ENCODE results near the gene NID2.
A peak's percentile ranks its signal among the peaks of the same experiment; 100 is the strongest.

NID2 gene

DNA sequence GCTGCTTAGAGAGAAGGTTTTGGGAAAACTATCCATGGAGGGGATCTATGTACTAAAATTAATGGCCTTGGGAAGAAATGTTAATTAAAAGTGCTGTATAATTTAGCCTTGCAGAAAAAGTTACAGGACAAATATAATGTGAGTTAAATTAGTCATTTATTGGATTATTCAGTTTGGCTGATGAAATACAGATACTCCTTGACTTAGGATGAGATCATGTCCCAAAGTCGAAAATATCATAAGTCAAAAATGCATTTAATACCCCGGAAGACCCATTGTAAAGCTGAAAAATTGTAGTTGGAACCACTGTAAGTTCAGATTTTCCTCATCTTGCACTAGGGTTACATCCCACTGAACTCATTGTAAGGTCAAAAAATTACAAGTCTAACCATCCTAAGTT lies 69.8 kb downstream of the NID2 start:
- DNase-seq: no peak

DNA sequence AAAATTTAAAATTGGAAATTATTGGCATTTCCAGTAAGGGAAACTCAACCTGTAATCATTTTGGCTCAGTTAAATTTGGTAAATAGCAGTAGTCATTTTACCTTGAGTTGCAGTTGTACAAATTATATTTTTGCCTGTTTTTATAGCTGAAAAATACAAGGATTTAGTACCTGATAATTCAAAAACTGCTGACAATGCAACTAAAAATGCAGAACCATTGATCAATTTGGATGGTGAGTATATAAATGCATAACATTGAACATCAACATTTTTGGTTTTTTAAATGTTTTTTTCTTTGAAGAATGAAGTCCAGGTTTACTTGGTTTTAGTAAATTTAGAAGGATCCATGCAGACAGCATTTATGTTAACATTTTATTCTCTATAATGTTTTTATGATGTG lies 70.5 kb downstream of the NID2 start:
- DNase-seq: no peak

DNA sequence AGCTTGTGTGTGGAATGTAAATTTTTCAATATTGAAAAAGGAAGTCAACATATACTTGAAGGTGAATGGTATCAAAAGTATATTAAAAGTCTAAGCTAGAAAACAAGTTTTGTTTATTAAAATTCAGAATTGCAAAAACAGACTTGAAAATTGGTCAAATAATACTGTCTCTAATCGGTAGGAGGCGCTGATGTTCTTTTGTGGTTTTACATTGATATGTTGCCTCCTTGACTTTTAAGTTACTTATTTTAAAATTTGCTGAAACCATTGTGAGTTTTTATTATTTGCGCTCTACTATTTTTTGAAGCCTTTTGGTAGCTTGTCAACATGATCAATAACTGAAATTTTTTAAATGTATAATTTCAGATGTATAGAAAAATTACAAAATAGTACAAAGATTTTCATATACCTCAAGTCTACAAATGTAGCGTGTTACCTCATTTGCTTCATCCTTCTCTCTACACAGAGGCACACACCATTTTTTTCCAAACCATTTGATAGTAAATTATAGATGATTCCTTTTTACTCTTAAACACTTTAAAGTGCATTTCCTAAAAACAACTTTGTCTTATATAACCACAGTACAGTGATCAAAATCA lies 72.6 kb downstream of the NID2 start:
- peak; percentile 64 for DNase-seq

DNA sequence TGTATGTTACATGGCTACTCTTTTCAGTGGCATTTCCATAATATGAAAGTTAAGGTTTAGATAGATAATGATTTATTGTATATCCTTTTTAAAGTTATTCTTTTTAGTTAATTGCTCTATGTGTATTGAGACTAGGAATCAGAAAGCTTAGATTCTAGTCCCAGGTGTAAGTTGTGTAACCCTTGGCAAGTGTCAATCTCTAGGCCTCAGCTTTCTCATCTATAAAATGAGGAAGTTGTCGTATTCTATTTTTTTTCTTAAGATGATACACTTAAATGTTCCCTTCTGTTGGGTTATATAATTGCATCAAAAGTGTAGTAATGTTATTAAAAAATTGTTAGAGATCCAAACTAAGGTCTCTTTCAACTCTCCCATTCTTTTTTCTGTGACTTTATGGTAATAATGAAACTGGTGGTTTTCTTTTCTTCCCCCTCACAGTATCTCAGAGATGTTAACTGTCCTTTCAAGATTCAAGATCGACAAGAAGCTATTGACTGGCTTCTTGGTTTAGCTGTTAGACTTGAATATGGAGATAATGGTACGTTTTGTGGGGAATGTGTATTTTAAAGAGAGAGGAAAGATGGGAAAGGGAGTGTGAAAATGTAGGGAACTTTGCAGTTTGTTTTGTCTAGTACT lies 75.5 kb downstream of the NID2 start:
- DNase-seq: no peak

DNA sequence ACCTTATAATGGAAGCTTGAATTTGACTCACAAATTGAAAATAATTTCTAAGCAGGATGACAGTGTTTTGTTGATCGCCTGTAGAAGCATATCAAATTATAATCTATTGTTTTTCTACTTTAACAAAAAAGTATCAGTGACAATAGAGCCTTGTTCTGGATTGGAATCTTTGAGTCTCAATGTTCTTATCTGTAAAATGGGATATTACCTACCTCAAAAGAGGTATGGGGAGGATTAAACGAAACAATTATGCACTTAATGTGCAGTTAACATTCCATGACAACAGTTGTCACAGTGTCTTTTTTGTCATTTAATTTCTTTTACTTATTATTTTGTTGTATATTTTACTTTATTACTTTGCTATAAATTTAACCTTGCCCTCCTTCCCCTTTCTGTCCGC lies 78.4 kb downstream of the NID2 start:
- DNase-seq: no peak

DNA sequence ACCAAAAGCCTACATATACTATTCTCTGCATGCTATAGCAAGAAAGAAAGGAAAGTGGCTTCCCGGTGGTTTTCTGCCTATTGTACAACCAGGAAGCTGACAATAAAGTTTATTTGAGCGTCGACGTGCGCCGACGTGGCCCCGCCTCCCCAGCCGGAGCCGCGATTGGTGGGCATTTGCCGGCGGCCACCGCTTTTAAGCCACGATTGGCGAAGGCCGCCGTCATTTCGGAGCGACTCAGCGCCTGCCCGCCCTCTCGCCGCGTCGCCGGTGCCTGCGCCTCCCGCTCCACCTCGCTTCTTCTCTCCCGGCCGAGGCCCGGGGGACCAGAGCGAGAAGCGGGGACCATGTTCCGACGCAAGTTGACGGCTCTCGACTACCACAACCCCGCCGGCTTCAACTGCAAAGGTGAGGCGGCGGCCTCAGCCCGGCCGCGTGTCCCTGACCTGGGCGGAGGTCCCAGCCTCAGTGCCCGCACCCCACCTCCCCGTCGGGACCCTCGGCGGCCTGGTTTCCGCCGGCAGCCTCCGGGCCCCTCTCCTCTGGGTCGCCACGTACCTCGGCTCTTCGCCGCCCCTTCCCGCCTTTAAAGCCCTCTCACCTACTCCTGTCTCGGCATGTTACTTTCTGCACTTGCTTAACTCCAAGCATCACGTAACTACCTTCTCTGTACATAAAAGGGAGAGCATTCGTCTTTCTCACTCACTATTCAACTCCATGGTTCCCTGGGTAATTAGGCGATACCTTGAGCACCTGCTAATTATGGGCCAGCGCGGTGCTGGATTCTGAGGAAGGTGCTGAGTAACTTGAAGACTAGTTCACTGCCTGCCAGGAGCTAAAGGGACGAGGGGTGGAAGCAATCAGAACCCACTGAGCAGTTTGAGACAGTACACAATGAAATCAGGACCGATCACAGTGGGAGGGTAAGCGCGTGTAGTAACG lies 79.3 kb downstream of the NID2 start, which contains the start of gene RTRAF:
TSS of gene RTRAF (plus strand) at position 254 of the 942 bp plus-strand sequence. CDS start at position 348, 94 bp downstream.
- peak; percentile 96 for DNase-seq

DNA sequence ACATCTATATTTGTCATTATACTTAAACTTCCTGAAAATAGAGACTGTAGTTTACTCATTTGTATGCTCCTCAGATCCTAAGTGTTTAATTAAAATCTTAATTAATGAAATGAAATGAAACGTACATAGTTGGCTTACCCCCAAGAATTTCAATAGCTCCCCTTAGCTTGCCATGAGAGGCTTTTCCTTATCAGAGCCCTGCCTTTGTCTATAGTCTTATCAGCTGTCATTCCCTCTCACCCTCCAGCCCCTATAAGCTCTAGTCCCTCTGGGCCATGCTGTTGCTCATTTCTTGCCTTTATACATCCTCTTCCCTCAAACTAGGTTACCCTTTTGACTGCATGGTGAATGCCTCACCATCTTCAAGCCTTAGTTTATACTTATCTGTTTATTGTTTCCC lies 80.6 kb downstream of the NID2 start:
- DNase-seq: no peak

DNA sequence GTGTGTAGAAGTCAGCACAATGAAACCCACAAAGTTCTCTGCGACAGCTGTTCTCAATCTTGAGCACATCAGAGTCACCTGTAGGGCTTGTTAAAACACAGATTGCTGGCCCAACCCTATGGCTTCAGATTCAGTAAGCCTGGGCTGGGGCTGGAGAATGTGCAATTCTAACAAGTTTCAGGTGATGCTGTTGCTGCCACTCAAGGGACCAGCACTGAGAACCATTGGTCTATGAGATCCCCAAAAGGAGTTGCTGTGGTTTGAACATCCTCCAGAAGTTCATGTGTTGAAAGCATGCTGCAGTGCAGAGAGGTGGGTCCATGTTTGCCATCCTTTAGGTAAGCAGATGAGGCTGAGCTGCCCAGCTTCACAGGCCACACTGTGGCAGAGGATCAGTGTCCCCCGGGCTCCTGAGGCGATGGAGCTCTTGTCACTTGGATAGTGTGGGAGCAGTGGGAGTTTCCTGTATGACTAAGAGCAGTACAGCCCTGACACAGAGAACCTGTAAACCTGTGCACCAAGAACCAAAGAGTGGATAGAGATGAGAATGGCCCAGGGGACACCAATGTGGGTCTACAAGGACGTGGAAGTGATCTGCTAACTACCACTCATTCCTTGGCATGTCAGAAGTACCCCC lies 87.5 kb downstream of the NID2 start:
- no peak for DNase-seq

DNA sequence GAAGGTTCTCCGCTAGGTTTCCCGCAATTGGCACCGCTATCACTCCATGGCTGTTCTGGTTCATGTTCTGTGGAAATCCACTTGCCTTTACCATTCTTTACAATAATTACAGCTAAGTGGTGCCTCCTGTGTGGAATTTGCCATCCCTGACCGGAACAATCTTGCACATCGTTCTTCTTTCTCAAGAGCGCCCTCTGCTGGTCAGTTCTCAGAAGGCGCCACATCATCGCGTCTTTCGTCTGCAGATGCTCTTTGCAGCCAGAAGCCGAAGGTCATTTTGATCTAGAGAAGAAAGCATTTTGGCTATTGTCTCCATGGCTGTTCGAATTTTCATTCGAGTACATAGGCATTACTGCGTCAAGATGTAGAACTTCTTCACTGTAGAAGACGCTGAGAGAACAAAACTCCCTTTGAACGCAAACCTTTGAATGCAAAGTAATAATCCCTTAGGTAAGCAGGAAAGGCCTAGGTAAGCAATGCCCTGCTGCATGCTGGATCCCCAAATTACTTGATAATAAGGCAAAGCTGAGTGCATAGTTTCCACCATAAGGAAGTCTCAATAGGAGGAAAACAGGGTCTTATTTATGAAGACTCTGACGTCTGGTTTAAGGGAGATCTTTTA lies 89.7 kb downstream of the NID2 start:
- DNase-seq: peak; percentile 94

DNA sequence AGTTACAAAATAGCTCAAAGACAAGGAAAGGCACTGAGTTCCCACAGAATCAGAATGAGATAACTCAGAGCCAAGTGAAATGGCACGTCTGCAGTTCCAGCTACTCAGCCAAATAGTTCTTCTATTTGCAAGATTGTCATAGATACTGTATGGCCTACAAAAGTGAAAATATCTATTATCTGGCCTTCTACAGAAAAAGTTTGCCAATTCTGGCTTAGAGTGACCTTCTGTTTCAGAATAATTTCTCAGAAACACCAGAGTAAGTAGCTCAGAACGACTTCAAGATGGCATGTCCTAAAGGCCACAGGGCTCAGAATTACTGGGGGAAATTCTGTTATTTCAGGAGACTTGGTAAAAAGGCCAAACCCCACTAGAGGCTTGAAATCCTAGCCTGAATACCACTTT lies 90.2 kb downstream of the NID2 start:
- no peak for DNase-seq

DNA sequence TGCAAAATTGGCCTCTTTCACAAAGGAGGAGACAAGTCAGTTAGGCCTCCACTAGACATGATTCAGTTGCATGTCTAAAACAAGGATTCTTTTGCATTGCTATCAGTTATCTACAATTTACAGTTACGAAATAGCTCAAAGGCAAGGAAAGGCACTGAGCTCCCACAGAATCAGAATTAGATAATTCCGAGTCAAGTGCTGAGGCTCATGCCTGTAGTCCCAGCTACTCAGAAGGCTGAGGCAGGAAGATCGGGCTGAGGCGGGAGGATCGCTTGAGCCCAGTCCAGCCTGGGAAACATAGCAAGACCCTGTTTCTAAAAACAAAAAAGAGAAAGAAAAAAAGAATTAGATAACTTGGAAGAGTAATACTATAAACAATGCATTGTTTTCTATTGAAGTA lies 91.8 kb downstream of the NID2 start:
- DNase-seq: no peak

DNA sequence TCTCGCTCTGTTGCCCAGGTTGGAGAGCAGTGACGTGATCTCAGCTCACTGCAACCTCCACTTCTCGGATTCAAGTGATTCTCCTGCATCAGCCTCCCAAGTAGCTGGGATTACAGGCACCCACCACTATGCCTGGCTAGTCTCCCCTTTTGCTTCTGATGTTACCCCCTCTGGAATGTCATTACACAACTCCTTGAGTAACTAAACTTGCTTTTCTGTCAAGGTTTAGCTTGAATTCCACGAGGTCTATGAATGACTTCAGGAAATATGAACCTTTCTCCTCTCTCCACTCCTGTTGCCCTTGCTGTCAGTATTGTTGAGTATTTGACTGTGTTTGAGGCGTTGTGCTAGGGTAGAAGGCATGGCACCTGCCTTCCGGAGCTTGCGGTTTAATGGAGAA lies 96.3 kb downstream of the NID2 start:
- no peak for DNase-seq

DNA sequence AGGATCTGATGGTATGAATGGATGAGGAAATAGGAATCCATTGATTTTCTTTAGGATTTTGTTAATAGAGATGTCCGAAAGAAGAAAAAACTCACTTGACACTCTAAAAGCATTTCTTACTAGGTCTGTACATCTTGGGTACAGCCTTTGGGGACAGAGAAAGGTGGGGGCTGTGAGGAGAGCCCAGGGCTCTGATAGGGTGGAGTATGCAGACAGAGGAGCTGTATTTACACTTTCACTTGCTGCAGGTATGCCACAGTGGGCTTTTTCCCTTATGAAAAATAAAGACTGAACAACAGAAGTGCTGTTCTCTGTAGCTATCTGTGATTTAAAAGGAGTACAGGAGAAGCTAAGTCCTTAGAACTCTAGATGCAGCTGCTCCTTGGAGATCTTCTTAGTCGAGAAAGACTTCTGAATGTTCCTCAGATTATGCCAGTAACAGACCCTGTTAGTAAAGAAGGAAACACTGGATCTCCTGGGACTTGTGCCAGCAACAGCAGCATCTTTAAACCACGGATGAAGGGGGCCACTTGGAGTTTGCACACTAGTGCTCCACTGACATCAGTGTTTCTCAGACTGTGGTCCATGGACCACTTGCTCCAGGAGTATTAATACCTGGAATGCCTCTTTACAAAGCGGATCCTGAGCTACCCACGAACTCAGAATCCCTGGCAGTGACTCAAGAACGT lies 98.9 kb downstream of the NID2 start:
- DNase-seq: no peak

DNA sequence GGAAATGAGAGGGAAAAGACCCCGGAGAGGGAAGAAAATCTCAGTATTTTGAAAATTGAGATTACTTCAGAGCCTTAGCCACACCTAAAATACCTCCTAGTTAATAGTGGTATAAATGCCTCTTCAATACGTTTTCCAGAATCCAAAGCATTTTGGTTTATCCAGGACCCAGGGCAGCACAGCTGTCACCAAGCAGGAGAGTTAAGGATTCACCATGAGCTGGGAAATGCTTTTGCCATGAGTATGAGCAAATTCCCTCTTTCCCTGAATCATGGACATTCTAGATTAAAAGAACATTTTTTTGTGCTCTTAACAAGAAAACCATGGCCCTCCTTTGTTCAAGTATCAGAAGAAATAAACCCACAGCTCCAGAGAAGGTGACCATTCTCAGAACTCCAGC lies 101.3 kb downstream of the NID2 start:
- DNase-seq: no peak

DNA sequence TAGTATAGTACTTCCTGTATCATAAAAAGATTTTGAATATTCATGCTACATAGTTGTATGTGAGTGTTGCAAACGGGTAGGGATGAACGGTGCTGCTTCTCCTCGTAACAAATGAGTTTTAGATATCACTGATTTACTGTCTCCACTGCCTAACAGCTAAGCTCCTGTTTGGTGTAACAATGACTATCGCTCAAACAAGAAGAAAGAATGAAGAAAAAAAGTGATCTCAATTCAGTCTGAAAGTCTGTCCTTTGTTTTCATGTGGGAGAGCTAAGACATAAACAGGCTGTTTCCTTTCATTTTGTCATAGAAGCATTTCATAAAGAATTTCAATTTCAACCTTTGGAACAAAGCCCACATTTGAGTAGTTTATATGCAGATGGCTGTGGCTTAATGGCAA lies 105.6 kb downstream of the NID2 start:
- DNase-seq: peak; percentile 10

DNA sequence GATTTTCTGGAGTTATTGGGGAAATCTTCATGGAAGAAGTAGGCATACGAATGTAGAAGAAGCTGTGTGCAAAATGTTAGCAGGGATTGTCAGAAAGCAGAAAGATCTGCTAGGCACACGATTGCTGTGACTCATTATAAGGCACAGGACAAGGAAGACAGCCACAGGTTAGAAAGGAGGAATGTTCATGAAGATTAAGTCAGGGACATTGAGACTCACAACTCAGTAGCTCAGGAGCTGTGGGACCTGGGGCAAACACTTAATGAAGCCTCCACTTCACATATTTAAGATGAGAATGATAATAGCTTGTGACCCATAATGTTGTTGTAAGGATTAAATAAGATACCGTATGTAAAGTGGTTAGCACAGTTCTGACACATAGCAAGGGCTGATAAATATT lies 106.1 kb downstream of the NID2 start:
- DNase-seq: no peak

DNA sequence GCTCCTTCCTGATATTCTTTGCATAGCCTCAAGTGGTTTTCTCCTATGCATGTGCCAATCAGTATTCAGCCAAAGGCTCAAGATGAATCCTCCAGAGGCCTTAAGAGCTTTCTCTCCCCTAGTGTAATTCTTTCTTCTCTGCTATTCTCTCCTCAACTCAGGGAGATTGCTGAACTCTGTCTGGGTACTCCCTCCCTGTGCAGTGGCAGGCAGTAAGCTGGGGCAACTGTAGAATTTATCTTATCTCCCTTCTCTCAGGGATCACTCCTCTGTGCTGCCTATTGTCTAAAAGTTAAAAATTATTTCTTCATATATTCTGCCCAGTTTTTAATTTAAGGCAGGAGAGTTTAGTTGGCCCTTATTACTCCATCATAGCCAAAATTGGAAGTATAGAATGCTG lies 108.0 kb downstream of the NID2 start:
- no peak for DNase-seq

DNA sequence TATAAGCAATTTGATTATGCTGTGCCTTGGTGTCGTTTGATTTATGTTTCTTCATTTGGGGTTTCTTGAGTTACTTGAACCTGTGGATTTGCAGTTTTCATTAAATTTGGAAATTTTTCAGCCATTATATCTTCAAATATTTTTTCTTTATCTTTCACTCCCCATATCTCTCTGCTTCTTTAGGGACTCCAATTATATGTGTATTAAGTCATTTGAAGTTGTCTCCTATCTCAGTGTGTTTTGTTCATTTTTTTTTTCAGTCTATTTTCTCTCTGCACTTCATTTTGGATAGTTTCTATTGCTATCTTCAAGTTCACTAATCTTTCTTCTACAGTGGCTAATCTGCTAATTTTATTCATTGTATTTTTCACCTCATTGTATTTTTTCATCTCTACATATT lies 108.9 kb downstream of the NID2 start:
- no peak for DNase-seq

DNA sequence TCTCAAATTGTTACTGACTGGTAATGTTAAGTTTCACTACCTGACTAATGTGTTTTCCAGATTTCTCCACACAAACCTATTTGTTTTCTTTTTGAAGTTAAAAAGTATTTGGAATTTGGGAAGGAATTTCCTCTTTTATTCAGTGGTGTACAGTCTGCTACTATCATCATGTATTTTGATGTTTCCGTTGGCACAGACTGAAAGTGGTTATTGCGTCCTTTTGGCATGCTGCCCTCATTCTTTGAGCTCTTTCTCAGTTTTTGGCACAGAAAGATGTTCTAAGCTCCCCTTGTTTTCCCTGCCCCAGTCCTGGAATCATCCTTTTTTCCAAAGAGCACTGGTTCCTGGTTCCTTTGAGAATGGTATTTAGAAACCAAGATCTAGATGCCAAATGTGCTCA lies 110.9 kb downstream of the NID2 start:
- no peak for DNase-seq

Data from eye (tissue), 1 donor.